ENCODE data around the gene RNF169.
"Not testable (repeated sequence)": the region's sequence is repeated elsewhere in the genome, so short reads cannot be mapped to it uniquely, and the experiment has no call there.

- TF ChIP-seq POLR2AphosphoS5 (IDR thresholded peaks at IDR 0.05; ENCODE audit: low read depth, low read length); TAF1 (IDR thresholded peaks at IDR 0.05; ENCODE audit: borderline replicate concordance, low read depth, low read length): not testable (repeated sequence)
These were observed 1.9 kb downstream of the RNF169 start for GRCh38 chr11:74750598-74750997.
